ENCODE measurements around the gene RTN1. TPM values are rescaled to one million over a fixed set of nuclear protein-coding genes. Genes with fewer than 3 reads are reported as not detected.

RTN1 gene
- total RNA-seq, 1 donor from 2014 or later: not detected

DNA sequence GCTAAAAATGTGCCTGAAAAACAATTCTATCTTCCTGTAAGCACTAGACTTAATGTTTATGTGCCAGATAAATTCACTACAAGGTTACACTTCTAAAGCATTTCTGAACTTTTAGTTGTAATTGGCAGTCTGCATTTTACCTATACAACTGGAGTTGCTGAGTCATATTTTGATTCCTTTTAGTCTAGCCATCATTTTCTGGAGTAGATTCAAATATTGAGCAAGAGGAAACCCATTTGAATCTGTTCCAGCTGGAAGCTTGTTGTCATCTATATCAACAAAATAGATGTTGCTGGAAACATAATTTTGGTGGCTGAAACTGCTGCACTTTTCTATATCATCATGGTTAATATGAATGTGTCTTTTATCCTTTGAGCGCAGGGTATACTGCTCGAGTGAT, 171.8 kb downstream of the RTN1 start:
- no peak overlapping the region for H3K4me3 ChIP-seq (ENCODE audit: low read depth, low read length)
- TF ChIP-seq, protein P1, sequence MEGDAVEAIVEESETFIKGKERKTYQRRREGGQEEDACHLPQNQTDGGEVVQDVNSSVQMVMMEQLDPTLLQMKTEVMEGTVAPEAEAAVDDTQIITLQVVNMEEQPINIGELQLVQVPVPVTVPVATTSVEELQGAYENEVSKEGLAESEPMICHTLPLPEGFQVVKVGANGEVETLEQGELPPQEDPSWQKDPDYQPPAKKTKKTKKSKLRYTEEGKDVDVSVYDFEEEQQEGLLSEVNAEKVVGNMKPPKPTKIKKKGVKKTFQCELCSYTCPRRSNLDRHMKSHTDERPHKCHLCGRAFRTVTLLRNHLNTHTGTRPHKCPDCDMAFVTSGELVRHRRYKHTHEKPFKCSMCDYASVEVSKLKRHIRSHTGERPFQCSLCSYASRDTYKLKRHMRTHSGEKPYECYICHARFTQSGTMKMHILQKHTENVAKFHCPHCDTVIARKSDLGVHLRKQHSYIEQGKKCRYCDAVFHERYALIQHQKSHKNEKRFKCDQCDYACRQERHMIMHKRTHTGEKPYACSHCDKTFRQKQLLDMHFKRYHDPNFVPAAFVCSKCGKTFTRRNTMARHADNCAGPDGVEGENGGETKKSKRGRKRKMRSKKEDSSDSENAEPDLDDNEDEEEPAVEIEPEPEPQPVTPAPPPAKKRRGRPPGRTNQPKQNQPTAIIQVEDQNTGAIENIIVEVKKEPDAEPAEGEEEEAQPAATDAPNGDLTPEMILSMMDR (IDR thresholded peaks at IDR 0.05; ENCODE audit: insufficient read depth, low read length, severe bottlenecking): no peak
- H3K27me3 ChIP-seq (ENCODE audit: control insufficient read depth, insufficient read depth, low read length): no peaks in the 10 kb centered on the region
- DNase-seq (ENCODE audit: low read depth) (peak; percentile 84), FAIRE-seq (no peak)
- H3K36me3 ChIP-seq (ENCODE audit: control insufficient read depth, insufficient read depth, low read length): no peaks in the 10 kb centered on the region

DNA sequence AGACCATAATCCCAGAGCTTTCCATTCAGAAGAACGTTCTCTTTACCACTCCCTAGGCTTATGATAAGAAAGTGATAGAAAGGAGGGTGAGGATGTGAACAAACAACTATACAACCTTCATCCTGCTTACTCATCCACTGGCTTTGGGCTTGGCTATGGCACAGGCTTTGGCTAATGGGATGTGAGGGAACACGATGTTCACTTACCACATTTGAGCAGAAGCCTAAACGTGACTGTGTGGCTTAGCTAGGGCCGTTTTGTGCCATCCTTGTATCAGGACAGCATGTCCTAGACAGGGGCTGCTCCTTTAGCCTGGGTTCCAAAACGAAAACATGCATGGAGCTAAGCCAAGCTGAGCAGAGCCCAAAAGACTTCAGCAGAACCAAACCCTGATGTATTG, 175.4 kb downstream of the RTN1 start:
- FAIRE-seq (peak; percentile 47), DNase-seq (ENCODE audit: low read depth) (peak; percentile 16)
- H3K36me3 ChIP-seq (ENCODE audit: control insufficient read depth, insufficient read depth, low read length): no peaks in the 10 kb centered on the region
- TF ChIP-seq, protein P1 (IDR thresholded peaks at IDR 0.05; ENCODE audit: insufficient read depth, low read length, severe bottlenecking): no peak
- H3K4me3 ChIP-seq (ENCODE audit: low read depth, low read length): no peak overlapping the region
- H3K27me3 ChIP-seq (ENCODE audit: control insufficient read depth, insufficient read depth, low read length): no peaks in the 10 kb centered on the region

DNA sequence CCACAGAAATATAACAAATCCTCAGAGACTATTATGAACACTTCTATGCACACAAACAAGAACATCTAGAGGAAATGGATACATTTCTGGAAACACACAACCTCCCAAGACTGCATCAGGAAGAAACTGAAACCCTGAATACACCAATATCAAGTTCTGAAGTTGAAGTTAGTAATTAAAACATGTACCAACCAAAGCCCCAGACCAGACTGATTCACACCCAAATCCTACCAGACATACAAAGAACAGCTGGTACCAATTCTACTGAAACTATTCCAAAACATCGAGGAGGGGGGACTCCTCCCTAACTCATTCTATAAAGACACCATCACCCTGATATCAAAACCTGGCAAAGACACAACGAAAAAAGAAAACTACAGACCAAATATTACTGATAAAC, 179.3 kb downstream of the RTN1 start:
- TF ChIP-seq, protein P1 (IDR thresholded peaks at IDR 0.05; ENCODE audit: insufficient read depth, low read length, severe bottlenecking): no peak
- FAIRE-seq (no peak), DNase-seq (ENCODE audit: low read depth) (no peak)
- H3K4me3 ChIP-seq (ENCODE audit: low read depth, low read length): no peak overlapping the region
- no peaks in the 10 kb centered on the region for H3K36me3 ChIP-seq (ENCODE audit: control insufficient read depth, insufficient read depth, low read length)
- no peaks in the 10 kb centered on the region for H3K27me3 ChIP-seq (ENCODE audit: control insufficient read depth, insufficient read depth, low read length)

DNA sequence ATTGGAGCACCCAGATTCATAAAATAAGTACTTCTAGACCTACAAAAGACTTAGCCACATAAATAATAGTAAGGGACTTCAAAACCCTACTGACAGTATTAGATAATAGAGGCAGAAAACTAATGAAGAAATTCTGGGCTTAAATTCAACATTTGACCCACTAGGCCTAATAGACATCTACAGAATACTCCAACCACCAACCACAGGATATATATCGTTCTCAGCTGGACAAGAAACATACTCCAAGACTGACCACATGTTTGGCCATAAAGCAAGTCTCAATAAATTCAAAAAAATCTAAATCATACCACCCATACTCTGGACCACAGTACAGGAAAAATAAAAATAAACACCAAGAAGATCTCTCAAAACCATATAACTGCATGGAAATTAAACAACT, 180.2 kb downstream of the RTN1 start:
- TF ChIP-seq, protein P1 (IDR thresholded peaks at IDR 0.05; ENCODE audit: insufficient read depth, low read length, severe bottlenecking): no peak

DNA sequence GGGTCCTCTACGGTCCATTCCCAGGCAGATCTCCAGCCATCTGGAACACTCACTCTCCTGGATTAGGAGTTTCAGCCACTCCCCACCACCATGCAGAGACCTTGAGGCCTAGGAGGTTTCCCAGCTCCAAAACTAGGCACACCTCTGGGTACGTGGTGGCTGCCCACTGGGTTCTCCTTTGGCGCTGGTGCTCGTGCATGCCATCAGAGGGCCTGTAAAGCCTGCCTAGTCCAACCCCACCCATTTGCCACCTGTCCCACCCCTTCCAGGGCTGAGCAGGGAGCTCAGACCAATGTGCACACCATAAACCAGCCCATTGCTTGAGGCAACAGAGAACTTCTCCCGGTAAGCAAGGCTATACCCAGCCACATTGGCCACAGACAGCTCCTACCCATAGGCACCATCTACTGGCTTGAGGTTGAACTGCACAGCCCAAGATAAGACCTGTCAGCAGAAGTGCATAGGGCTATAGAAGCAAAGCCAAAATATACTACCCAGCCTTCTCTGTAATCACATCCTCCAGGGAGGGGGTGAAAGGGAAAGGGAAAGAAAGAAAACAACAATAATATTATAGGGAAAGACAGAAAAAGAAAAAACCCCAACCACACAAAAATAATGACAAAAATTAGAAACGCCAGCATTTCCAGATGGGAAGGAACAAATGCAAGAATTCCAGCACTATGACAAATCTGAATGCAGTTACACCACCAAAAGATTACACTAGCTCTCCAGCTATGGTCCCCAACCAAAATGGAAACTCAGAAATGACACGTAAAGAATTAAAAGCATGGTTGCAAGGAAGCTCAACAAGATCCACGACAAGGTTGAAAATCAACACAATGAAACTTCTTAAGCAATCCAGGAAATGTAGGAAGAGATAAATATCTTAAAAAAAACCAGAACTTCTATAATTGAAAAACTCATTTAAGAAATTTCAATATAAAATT, 182.1 kb downstream of the RTN1 start:
- TF ChIP-seq, protein P1 (IDR thresholded peaks at IDR 0.05; ENCODE audit: insufficient read depth, low read length, severe bottlenecking): peak; percentile 82

More for the DNA sequence above, 180.2 kb downstream of the RTN1 start:
- DNase-seq (ENCODE audit: low read depth): no peak
- no peaks in the 10 kb centered on the region for H3K36me3 ChIP-seq (ENCODE audit: control insufficient read depth, insufficient read depth, low read length)
- no peak for FAIRE-seq
- H3K4me3 ChIP-seq (ENCODE audit: low read depth, low read length): no peak overlapping the region
- H3K27me3 ChIP-seq (ENCODE audit: control insufficient read depth, insufficient read depth, low read length): no peaks in the 10 kb centered on the region

More for the DNA sequence above, 182.1 kb downstream of the RTN1 start:
- DNase-seq (ENCODE audit: low read depth) (peak; percentile 58), FAIRE-seq (peak; percentile 36)
- no peaks in the 10 kb centered on the region for H3K36me3 ChIP-seq (ENCODE audit: control insufficient read depth, insufficient read depth, low read length)
- H3K27me3 ChIP-seq (ENCODE audit: control insufficient read depth, insufficient read depth, low read length): no peaks in the 10 kb centered on the region
- no peak overlapping the region for H3K4me3 ChIP-seq (ENCODE audit: low read depth, low read length)
